GM23248 (cell line): ENCODE results near the gene SMS.

Source experiments
- EZH2 ChIP-seq: fragments of 200-600 bp; sonication (generic); IDR thresholded peaks from 2 replicates; pipeline ENCODE4 v1.6.1; 2018; ENCODE audit warnings: antibody characterized with exemption, mild to moderate bottlenecking; ENCODE audit not compliant: insufficient read depth, poor library complexity, severe bottlenecking
- EZH2phosphoT487 ChIP-seq: fragments of 200-600 bp; sonication (generic); IDR thresholded peaks from 2 replicates; pipeline ENCODE4 v1.6.1; 2018; ENCODE audit warnings: antibody characterized with exemption, moderate library complexity, mild to moderate bottlenecking, low read depth; ENCODE audit not compliant: insufficient read depth

DNA sequence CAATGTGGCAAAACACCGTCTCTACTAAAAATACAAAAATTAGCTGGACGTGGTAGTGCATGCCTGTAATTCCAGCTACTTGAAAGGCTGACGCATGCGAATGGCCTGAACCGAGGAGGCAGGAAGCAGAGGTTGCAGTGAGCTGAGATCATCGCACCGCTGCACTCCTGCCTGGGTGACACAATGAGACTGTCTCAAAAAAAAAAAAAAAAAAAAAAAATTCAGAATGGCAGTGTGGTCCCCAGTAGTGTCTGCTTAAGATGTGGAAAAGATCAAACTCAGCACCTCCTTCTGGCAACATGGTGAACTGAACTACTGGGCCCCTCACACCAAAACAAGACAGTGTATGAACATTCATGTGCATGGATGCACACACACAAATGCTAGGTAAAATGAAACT is 32.2 kb downstream of the SMS start:
- TF ChIP-seq EZH2: no peak
- TF ChIP-seq EZH2phosphoT487: no peak
